Measurements from ENCODE around the gene TTC33. TPM values are rescaled to one million over a fixed set of nuclear protein-coding genes. Genes with fewer than 3 reads are reported as not detected.

Gene TTC33
- total and polyA plus RNA-seq, 2 of the 4 experiments (the other 2 are of a cell fraction): 3.1 to 8.1 TPM

GRCh38 chr5:40623480-40624420 is 132.0 kb downstream of the TTC33 start:
- H2AK5ac ChIP-seq (ENCODE audit: low read depth, low read length): no peak overlapping the region
- H3K4me2 ChIP-seq (ENCODE audit: low read depth, low read length): no peak overlapping the region
- dilution Hi-C loops (cut with HindIII; ENCODE audit: low sequenced_read_pairs, unreplicated experiment): no loop called here
- no peak overlapping the region for H4K91ac ChIP-seq (ENCODE audit: insufficient read depth, low read depth, low read length)
- no peak overlapping the region for H3K56ac ChIP-seq (ENCODE audit: extremely low read depth, insufficient read depth, low read length)
- no peak overlapping the region for H2AFZ ChIP-seq (replicated peaks; ENCODE audit: low read length, poor library complexity)
- no peak for ATAC-seq (ENCODE audit: low read depth)
- no TSS peak for BruUV-seq (replicated peaks)
- no peaks in the 10 kb centered on the region for H3K36me3 ChIP-seq (ENCODE audit: control insufficient read depth, insufficient read depth, low read length)
- no peak overlapping the region for H2BK120ac ChIP-seq (ENCODE audit: low read depth, low read length)
- H3K9me1 ChIP-seq (ENCODE audit: insufficient read depth, low read length): no peaks in the 10 kb centered on the region
- H3K27ac ChIP-seq (ENCODE audit: insufficient read depth, low read length): no peak overlapping the region
- H2BK15ac ChIP-seq (ENCODE audit: low read depth, low read length): no peak overlapping the region
- no peak for DNase-seq
- no peak overlapping the region for H3K4ac ChIP-seq (ENCODE audit: low read depth, low read length)
- H3K27me3 ChIP-seq (ENCODE audit: control insufficient read depth, insufficient read depth, low read length): no peaks in the 10 kb centered on the region
- H3K9ac ChIP-seq (ENCODE audit: low read depth, low read length): no peak overlapping the region
- H4K8ac ChIP-seq (ENCODE audit: low read depth in 2 of 2, low read length in 2 of 2): no peak overlapping the region
- POLR2A ChIA-PET (ENCODE audit: unreplicated experiment): no interaction called here
- TF ChIP-seq SMC3 (IDR thresholded peaks at IDR 0.05; ENCODE audit: low read depth, low read length): no peak
- TF ChIP-seq RFX5 (IDR thresholded peaks at IDR 0.05; ENCODE audit: low read depth, low read length): no peak
- TF ChIP-seq CTCF (conservative IDR thresholded peaks at IDR 0.05; ENCODE audit: low read depth, low read length): no peak
- no peak for TF ChIP-seq CEBPB (IDR thresholded peaks at IDR 0.05; ENCODE audit: low read depth, low read length)
- TF ChIP-seq RCOR1 (IDR thresholded peaks at IDR 0.05; ENCODE audit: insufficient replicate concordance, low read length): no peak
- no peak overlapping the region for H2AK9ac ChIP-seq (replicated peaks; ENCODE audit: low read depth, low read length, poor library complexity)
- no peak overlapping the region for H3K4me3 ChIP-seq (ENCODE audit: insufficient read depth, low read depth, low read length)
- no peak overlapping the region for H2BK5ac ChIP-seq (ENCODE audit: low read depth, low read length, poor library complexity, severe bottlenecking)
- no peak overlapping the region for H4K5ac ChIP-seq (ENCODE audit: low read depth, low read length)
- H3K9me3 ChIP-seq (ENCODE audit: control insufficient read depth, insufficient read depth, low read length): no peaks in the 10 kb centered on the region
- WGBS, 2 experiments (ENCODE audit: extremely low coverage in 2 of 2, insufficient read length in 1 of 2): no CpG with 5 or more reads among the region's 2 CpGs
- no peak overlapping the region for H3K14ac ChIP-seq (replicated peaks; ENCODE audit: low read depth, low read length)
- H3K4me1 ChIP-seq (ENCODE audit: control insufficient read depth, insufficient read depth, low read length): peaks cover 4% of the 10 kb centered on the region; the same call in 1 of the 2 replicates
- in situ Hi-C loops (cut with MboI; ENCODE audit: low sequenced_read_pairs): no loop called here
- intact Hi-C loops (cut with micrococcal nuclease): no loop called here
- H2BK20ac ChIP-seq (ENCODE audit: low read depth, low read length): no peak overlapping the region
- no peak overlapping the region for H3K18ac ChIP-seq (ENCODE audit: low read depth, low read length)
- CTCF ChIA-PET: no interaction called here
- H3K23ac ChIP-seq (ENCODE audit: low read depth, low read length): no peak overlapping the region
- no peaks in the 10 kb centered on the region for H3K79me1 ChIP-seq (ENCODE audit: low read depth in 1 of 2, low read length in 2 of 2)
- no peaks in the 10 kb centered on the region for H4K20me1 ChIP-seq (ENCODE audit: insufficient read depth, low read length)

All from IMR-90 (cell line).